GM18951 (cell line): Measurements from ENCODE around the gene DNM3.

ENCODE experiments used
- POLR2A ChIP-seq: IDR thresholded peaks from 4 replicates; pipeline ENCODE4 v1.6.1; 2011; ENCODE audit warnings: mild to moderate bottlenecking; ENCODE audit not compliant: insufficient read length, insufficient read depth; ENCODE audit errors: extremely low read depth
- in situ Hi-C: fragments of 300-500 bp; cut with MboI; formaldehyde crosslinking; loops from one replicate; pipeline ENCODE4 v1.12.0; 2022; ENCODE audit warnings: low sequenced_read_pairs, mixed read lengths, inconsistent platforms; ENCODE audit not compliant: unreplicated experiment

Gene DNM3

GRCh38 chr1:172118618-172119017 is 277.3 kb downstream of the DNM3 start:
- in situ Hi-C loops, result no loop called here
- no peak for TF ChIP-seq POLR2A

DNA sequence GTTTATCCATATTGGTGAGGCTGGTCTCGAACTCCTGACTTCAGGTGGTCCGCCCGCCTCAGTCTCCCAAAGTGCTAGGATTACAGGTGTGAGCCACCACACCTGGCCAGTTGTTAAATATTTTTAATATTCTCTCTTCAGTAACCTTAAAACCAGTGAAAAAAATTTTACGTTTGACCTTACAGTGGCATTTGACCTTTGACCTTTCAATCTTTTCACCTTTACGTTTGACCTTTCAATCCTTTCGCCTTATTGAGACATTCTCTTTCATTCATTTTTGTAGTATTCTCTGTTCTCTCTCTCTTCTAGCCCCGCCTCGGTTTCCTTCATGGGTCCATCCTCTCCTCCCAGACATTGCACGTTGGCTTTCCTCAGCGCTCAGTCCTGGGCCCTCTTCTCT is 277.9 kb downstream of the DNM3 start:
- in situ Hi-C loops, result no loop called here
- TF ChIP-seq POLR2A, result no peak

DNA sequence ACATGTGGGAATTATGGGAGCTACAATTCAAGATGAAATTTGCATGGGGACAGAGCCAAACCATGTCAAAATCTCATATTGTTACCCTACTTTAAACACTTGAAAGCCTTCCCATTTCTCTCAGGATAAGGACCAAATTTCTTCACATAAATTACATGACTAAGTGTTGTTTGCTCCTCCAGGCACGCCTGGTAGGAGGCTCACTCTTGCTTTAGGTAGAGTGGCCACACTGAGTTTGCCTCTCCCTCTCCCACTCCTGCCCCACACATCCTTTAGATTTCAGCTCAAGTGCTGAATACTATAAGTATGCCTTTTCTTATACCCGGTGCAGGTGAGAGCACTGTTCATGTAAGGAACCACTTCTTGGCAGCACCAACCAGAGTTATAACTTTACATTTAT is 279.1 kb downstream of the DNM3 start:
- no peak for TF ChIP-seq POLR2A
- in situ Hi-C loops, result no loop called here

DNA sequence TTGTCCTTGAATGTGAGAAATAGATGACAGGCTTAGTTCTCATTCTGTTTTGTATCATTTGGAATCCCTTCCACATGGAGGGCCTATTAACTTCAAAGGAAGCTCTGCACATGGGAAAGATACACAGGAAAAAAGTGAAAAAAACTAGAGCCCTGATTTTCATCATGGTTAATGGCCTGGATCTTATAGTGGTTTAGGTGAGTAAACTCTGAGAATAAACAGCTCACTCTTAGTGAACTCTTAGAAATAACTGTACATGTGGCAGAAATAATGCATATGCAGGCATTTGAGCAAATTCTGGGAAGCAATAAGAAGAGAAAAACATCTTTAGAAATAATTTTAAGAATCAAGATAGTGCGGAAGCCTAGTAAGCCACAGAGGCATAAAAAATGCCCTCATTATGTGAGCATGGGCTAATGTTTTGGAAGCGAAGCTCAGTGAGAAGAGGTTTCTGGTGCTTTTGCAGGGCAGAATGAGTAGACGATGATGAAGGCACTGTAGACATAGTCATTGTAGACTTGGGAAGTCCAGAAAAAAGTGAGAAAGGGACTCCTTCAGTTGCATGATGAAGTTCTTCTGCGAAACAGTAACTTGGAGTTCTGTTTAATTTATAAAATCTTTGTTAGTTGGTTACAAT is 279.9 kb downstream of the DNM3 start:
- in situ Hi-C loops, result no loop called here
- no peak for TF ChIP-seq POLR2A

GRCh38 chr1:172122381-172122780 is 281.1 kb downstream of the DNM3 start:
- in situ Hi-C loops, result no loop called here
- TF ChIP-seq POLR2A, result no peak

GRCh38 chr1:172125250-172125649 is 284.0 kb downstream of the DNM3 start:
- no peak for TF ChIP-seq POLR2A
- in situ Hi-C loops, result no loop called here

- in situ Hi-C loops, result no loop called here
- TF ChIP-seq POLR2A, result no peak
Measured at GRCh38 chr1:172125812-172126430, 284.6 kb downstream of the DNM3 start.

DNA sequence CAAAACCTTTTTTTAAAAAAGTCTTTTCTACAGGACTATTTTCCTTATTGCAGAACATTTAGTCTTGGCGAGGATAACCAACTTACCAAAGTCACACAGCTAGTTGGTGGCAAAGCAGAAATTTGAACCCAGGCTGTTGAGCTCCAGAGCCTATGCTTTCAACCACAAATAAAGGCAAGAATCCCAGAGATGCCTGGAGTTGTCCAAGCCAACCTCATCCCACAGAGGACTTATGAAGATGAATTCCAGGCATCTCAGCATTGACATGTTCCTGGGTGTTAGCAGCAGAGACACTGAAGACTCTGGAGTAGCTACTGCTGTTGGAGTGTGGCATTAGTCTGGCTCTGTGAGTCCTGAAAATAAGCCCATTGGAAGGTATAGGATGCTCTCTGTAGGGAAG is 291.5 kb downstream of the DNM3 start:
- TF ChIP-seq POLR2A, result no peak
- in situ Hi-C loops, result no loop called here

- in situ Hi-C loops, result no loop called here
Measured at GRCh38 chr1:172134087-172134731, 292.9 kb downstream of the DNM3 start.

GRCh38 chr1:172135076-172135672 is 293.9 kb downstream of the DNM3 start:
- TF ChIP-seq POLR2A, result no peak
- in situ Hi-C loops, result no loop called here

More at GRCh38 chr1:172134087-172134731, 292.9 kb downstream of the DNM3 start:
- TF ChIP-seq POLR2A, result no peak

GRCh38 chr1:172135978-172136610 is 294.8 kb downstream of the DNM3 start:
- in situ Hi-C loops, result no loop called here
- no peak for TF ChIP-seq POLR2A

GRCh38 chr1:172136925-172137324 is 295.6 kb downstream of the DNM3 start:
- no peak for TF ChIP-seq POLR2A
- in situ Hi-C loops, result no loop called here

- in situ Hi-C loops, result no loop called here
- TF ChIP-seq POLR2A, result no peak
Measured at GRCh38 chr1:172137703-172138454, 296.6 kb downstream of the DNM3 start.

DNA sequence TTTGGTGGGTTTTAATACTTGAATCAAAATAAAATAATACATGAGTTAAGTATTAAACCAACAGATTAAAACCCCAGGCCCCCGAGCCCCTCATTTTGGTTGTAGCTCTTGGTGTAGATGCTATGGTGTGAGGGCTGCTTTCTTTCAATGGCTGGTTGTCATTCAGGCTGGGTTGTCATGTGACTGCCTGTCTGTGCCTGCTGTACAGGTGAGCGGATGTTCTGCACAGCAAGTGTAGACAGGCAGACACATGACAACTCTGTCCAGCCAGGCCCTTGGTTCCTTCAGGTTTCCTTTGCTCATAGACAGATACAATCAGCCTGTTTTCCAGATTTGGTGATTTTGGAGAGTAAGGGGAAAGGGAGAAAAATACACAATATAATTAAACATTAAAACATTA is 297.3 kb downstream of the DNM3 start:
- TF ChIP-seq POLR2A, result no peak
- in situ Hi-C loops, result no loop called here
